Measurements from ENCODE around the gene NTN5.
"Not testable (repeated sequence)": the region's sequence is repeated elsewhere in the genome, so short reads cannot be mapped to it uniquely, and the experiment has no call there.

Gene NTN5

GRCh38 chr19:48644355-48644754 lies 28.5 kb downstream of the NTN5 start:
- DNase-seq, result peak in 1 of 14 donors; percentile 36

- DNase-seq, result no peak
Observed at GRCh38 chr19:48642862-48643261, 30.0 kb downstream of the NTN5 start.

- DNase-seq, result no peak
Observed at GRCh38 chr19:48641850-48642249, 31.0 kb downstream of the NTN5 start.

- no peak for DNase-seq
Observed at GRCh38 chr19:48639483-48640375, 33.1 kb downstream of the NTN5 start.

DNA sequence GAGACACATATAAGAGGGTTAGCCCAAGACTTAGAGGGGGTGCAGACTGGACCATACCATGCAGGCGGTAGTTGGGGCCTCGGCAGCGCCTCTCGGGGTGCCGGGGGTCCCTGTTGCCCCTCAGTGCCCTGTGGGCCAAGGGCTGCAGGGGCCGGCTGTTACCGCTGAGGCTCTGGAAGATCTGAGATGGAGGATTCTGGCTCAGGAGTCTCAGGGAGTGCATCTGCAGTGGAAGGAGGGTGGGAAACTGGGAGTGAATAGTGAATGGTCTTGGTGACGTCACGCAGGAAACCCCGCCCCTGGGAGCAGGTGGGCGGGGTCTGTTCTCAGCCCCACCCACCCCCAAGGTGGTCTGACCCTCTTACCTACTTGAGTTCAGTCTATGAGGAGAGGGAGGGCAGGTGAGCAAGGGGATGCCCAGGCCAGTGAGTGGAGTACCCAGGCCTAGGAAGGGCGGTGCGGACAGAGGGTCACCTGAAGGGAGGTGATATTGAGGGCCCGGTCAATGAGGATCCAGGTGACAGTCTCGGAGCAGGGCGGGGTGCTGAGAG lies 33.9 kb downstream of the NTN5 start:
- peak in 5 of 14 donors; percentile 23 to 56 (median 30) for DNase-seq

DNA sequence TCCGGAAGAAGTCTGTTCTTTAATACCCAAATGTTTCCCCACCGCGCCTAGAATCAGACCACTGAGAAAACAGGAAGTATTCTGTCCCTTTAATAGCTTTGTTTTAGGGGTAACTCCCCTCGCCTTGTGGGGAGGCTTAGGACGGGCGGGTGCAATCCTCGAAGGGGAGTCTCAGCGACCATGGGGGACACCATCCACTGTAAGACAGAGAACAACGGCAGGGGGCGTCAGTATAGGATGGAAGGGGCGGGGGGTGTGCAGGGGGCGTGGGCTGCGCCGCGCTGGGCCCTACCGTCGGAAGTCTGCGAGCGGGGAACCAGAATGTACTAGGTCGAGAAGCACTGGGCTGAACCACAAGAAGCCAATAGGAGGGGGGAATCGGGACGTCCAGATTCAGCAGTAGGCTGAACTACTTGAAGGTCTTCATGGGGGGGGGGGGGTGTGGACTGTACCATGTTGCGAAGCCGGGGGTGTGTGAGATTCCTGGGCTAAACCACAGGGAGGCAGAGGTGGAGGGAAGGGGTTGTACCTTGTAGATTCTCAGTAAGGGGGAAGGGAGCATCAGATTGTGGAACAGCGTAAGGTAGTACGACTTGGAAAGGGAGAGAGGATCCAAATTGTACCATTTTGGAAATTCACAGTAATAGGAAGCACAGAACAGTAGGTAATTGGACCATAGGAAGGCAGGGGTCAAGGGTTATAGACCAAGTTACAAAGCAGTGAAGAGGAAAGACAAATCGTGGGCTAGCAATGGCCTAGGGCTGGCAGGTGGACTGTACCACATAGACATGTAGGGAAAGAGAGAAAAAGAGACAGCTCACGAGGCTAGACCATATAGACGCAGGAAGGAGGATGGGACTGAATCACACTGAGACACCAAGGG lies 34.6 kb downstream of the NTN5 start:
- peak in 12 of 14 donors; percentile 73 to 93 (median 89) for DNase-seq

GRCh38 chr19:48637449-48637947 lies 35.3 kb downstream of the NTN5 start:
- DNase-seq, result peak; percentile 92 to 100 (median 98)

DNA sequence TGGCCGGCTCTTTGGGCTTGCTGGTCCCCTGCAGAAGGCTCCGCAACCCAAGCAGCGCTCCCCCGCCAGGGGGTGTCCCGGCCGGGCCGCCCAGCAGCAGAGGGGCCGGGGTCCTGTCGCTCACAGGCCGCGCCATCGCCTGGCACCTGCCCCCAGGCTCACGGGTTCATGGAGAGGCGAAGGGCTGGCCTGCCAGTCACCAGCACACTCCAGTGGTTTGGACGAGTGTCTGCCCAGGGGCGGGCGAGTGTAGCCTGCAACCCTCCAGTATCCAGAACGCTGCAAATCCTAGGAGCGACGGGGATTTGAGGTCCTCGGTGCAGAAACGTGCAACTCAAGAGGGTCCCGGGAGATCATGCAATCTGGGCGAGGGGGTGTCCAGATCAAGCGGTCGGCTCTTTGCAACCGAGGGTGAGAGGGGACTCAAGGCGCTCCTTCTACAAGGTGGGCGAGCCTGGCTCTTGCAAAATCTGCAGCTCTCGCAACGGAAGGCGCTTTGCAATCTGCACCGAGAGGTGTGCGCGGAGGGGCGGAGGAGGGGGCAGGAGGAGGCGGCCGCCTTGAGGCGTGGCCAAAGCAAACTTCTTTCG lies 35.9 kb downstream of the NTN5 start, which contains the start of gene DBP:
Gene DBP, minus strand, starts transcription at position 521 of the 590 bp plus-strand sequence. Its CDS starts 385 bp downstream, at position 136.
- peak in 6 of 14 donors; percentile 72 to 92 (median 78) for DNase-seq

DNA sequence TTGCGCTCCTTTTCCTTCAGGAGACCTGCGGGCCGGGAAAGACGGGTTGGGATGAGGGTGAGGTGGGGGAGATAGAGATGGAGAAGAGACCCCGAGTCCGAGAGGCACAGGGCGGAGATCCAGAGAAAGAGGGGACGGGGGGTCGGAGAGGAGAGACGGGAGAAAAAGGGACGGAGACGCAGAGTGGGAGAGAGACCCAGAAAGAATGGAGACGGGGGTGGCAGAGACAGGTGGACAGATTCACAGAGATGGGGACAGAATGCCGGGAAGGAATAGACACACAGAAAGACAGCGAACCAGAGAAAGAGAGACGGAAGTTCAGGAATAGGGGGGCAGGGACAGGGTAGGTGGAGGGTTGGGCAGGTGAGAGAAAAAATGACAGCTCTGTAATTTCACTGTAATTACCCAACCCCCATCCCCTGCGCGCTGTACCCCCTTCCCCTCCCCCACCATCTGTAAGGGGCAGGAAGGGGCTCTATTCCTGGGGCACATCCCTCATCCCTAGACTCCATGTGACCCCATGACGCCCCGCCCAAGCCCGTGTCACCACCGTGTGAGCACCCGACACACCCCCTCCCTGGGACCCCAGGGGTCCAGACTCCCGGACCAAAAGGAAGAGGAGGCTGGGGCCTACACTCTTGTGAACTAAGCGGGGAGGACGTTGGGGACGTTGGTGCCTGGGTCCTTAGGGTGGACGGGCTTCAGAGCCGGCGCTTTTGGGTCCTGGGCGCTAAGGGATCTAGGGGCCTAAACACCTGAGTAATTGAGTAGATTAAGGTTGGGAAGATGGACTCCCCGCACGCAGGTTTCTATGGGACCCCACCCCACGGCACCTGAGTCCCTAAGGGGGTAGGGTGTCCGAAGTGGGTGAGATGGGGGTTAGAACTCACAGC lies 36.6 kb downstream of the NTN5 start:
- DNase-seq, result peak in 9 of 14 donors; percentile 24 to 73 (median 49)

DNA sequence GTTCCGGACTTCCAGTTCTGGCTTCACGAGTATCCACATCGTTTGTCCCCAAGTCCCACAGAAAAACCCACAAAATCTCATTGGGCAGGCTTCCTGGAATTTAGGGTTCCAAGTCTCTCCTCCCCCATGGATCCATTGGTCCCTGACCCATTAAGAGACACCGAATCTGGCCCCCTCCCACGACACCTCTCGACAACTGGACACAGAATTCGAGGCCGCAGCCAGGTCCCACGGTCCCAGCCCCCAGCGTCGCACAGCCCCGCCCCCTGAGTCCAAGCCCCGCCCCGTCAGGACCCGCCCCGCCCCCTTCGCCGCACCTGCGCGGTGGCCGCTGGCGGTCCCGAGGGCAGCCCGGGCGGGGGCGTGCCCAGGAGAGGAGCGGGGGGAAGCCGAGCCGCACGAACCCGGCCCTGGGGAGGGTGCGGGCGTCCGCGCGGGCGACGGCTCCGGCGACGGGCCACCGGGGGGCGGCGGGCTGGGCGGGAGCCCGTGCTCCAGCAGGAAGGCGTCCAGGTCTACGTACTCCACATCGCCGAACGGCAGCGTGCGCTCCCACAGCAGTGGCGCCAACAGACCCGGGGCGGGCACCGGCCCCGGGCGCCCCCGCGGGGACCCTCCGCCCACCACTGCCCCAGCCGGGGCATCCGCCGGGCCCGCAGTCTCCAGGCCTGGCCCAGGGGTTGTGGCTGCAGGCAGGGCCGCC lies 37.4 kb downstream of the NTN5 start:
- peak in 12 of 14 donors; percentile 25 to 81 (median 53) for DNase-seq

DNA sequence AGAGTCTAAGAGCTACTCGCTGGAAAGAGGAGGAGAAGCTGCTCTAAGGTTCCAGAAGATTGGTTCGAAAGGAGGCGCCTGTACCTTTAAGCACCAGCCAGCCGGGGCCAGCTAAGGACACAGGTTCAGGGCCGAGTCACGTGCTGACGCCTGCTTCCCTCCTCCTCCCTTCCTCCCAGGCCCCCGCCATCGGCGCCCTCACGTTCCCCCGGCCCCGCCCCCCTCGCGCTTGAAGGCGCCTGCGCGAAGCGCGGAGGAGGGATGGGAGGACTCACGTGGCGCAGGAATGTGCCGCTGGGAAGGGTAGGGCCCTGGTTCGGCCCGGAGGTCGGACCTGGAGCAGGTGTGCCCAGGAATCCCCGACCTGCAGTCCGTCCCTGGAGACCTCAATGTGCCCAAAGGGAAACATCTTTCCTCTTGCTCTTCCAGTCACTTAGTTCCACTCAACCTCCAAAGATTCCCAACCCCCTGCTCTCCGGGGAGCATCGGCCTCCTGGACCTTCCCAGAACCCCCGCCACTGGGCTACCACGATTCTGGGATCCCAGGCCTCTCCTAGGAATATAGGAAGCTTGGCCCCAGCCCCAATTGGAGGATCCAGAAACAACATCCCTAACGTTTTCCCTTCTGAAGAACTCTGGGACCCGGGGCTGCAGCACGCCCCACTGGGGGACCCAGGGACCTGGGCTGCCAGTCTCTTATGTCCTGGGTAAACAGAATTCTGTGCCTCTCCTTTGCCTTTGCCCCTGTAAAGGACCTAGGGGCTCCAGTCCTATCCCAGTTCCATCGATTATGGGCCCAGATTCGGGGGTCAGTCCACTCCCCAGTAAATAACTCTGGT lies 38.2 kb downstream of the NTN5 start:
- DNase-seq, result peak; percentile 58 to 97 (median 91)

- no peak for DNase-seq
Observed at GRCh38 chr19:48634036-48634342, 38.8 kb downstream of the NTN5 start.

GRCh38 chr19:48633148-48634035 lies 39.4 kb downstream of the NTN5 start:
- DNase-seq, result no peak

- DNase-seq, result no peak
Observed at GRCh38 chr19:48632692-48633147, 40.1 kb downstream of the NTN5 start.

DNA sequence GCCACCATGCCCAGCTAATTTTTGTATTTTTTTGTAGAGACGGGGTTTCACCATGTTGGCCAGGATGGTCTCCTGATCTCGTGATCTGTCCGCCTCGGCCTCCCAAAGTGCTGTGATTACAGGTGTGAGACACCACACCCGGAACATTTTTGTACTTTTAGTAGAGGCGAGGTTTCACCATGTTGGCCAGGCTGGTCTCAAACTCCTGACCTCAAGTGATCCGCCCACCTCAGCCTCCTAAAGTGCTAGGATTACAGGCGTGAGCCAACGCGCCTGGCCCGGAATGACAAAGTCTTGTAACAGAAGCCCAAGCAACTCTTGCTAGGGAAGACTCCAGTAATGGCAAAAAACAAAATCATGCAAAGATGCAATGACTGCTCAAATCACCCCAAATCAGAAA lies 40.5 kb downstream of the NTN5 start:
- DNase-seq, result not testable (repeated sequence)

DNA sequence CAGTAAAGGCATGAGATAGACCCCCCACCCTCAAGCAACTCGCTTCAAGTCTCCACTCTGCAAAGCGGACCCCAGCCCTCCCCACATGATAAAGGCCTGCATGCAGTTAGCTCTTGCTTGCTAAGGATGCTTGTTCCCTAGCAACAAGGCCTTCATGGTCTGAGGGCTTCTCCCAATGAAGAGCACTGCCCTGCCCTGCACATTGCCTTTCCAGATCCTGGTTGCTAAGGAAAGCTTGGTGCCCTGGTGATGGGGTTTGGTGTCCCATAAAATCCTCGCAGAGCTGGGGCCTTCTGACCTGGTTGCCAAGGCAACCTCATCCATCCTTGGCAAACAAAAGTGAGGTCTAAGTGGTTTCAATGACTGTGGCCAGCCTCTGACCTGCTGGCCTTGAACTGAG lies 41.6 kb downstream of the NTN5 start:
- DNase-seq, result peak in 1 of 14 donors; percentile 7

DNA sequence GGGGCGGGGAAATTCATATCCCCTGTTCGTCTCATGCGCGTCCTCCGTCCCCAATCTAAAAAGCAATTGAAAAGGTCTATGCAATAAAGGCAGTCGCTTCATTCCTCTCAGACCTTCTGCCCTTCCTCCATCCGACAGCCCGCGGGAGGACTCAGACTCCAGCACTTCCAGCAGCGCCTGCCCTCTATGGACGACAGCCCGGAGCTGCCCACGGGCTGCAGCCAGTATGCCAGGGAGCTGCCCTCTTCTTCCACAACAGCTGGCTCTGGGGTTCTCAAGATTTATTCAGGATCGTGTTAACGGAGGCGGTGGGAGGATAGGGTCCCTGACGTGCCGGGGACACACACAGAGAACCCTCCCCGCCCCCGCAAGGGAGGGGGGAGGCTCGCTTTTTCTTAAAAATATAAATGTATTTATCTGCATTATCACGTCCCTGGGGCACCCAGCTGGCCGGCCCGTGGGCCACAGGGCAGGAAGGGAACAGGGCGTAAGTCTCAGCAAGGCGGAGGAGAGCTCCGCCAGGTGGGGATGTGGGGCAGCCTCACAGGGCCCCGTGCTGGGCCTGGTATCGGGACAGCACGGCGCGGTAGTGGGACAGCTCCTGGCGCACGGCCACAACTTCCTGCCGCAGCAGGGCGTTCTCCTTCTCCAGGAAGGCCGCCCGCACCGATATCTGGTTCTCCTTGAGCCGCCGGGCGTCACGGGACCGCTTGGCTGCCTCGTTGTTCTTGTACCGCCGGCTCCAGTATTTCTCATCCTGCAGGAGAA lies 42.3 kb downstream of the NTN5 start:
- peak in 5 of 14 donors; percentile 34 to 58 (median 39) for DNase-seq

Data from C1 segment of cervical spinal cord (tissue), 14 donors.